NT2/D1 (cell line): ENCODE measurements around the gene HOXC6.

Experiments
- DNase-seq: peaks from one replicate; pipeline ENCODE4 v3.0.0-alpha.2; 2011; ENCODE audit warnings: low read depth, low spot score
- H3K27me3 ChIP-seq: 2 replicates; pipeline ENCODE4 v1.6.0; 2011; ENCODE audit warnings: mild to moderate bottlenecking; ENCODE audit not compliant: insufficient read length, insufficient read depth
- H3K36me3 ChIP-seq: 2 replicates; pipeline ENCODE4 v1.6.1; 2011; ENCODE audit warnings: mild to moderate bottlenecking, low read length, mixed read lengths; ENCODE audit not compliant: insufficient read depth, insufficient read length
- H3K4me1 ChIP-seq: 2 replicates; pipeline ENCODE4 v1.5.1; 2011; ENCODE audit not compliant: insufficient read depth, insufficient read length
- H3K4me3 ChIP-seq: 2 replicates; pipeline ENCODE4 v1.5.1; 2011; ENCODE audit warnings: low read depth; ENCODE audit not compliant: insufficient read length
- H3K9ac ChIP-seq: 2 replicates; pipeline ENCODE4 v1.6.0; 2011; ENCODE audit warnings: low read depth; ENCODE audit not compliant: insufficient read length
- H3K9me3 ChIP-seq: 2 replicates; pipeline ENCODE4 v1.5.1; 2011; ENCODE audit warnings: mild to moderate bottlenecking, low read length; ENCODE audit not compliant: insufficient read depth
- SUZ12 ChIP-seq: IDR thresholded peaks from 2 replicates; pipeline ENCODE4 v1.6.1; 2011; ENCODE audit not compliant: insufficient read length, insufficient read depth; ENCODE audit errors: extremely low read depth
- YY1 ChIP-seq: IDR thresholded peaks from 2 replicates; pipeline ENCODE4 v1.6.1; 2011; ENCODE audit not compliant: insufficient read length, insufficient read depth
- ZNF274 ChIP-seq: IDR thresholded peaks from 2 replicates; pipeline ENCODE4 v1.6.1; 2011; ENCODE audit warnings: mild to moderate bottlenecking, low read depth, low read length

HOXC6 gene

DNA sequence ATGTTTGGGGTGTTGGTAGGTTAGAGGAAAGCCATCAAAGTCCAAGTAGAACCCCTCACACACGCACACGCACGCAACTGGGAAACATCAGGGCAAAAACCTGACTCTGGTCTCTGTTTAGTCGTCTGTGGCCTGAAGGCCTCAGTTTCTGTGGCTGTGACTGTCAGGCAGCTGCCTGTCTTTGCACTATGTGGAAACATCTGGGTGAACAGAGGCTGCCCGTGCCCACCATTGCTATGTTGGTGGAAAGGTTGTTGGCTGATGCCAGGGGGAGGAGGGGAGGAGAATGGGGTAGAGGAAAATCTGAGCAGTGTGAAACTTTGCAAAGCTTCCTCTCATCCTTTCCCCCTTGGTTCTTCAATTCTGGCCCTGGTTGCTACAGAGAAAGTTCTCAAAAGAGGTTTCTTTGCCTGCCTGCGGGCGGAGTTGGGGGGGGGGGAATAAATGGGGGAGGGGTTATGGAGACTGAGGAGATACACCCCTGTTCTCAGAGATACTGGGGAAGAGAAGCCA lies 35.8 kb upstream of the HOXC6 start:
- Histone ChIP-seq H3K4me3 (no peak overlapping the region), H3K9me3 (no peaks in the 10 kb centered on the region), H3K27me3 (peaks cover 100% of the 10 kb centered on the region), H3K9ac (no peak overlapping the region), H3K36me3 (no peaks in the 10 kb centered on the region), H3K4me1 (peaks cover 16% of the 10 kb centered on the region)
- DNase-seq: no peak
- TF ChIP-seq YY1 (no peak), ZNF274 (no peak), SUZ12 (no peak)

GRCh38 chr12:53993162-53994008 lies 34.9 kb upstream of the HOXC6 start:
- Histone ChIP-seq H3K4me1 (peaks cover 21% of the 10 kb centered on the region), H3K9ac (no peak overlapping the region), H3K27me3 (peaks cover 100% of the 10 kb centered on the region), H3K9me3 (no peaks in the 10 kb centered on the region), H3K36me3 (no peaks in the 10 kb centered on the region), H3K4me3 (no peak overlapping the region)
- TF ChIP-seq ZNF274 (no peak), SUZ12 (no peak), YY1 (no peak)
- DNase-seq: no peak

GRCh38 chr12:53994009-53994263 lies 34.3 kb upstream of the HOXC6 start:
- no peaks in the 10 kb centered on the region for H3K36me3 ChIP-seq
- peaks cover 100% of the 10 kb centered on the region for H3K27me3 ChIP-seq
- H3K9me3 ChIP-seq: no peaks in the 10 kb centered on the region
- no peak overlapping the region for H3K4me3 ChIP-seq
- TF ChIP-seq SUZ12 (peak; percentile 84), YY1 (no peak)
- no peak overlapping the region for H3K9ac ChIP-seq
- H3K4me1 ChIP-seq: peaks cover 21% of the 10 kb centered on the region
- DNase-seq: no peak

GRCh38 chr12:53994264-53995001 lies 33.8 kb upstream of the HOXC6 start:
- no peak for DNase-seq
- H3K27me3 ChIP-seq: peaks cover 100% of the 10 kb centered on the region
- TF ChIP-seq SUZ12: peak; percentile 96
- no peak for TF ChIP-seq ZNF274
- TF ChIP-seq YY1: no peak
- peaks cover 21% of the 10 kb centered on the region for H3K4me1 ChIP-seq
- H3K36me3 ChIP-seq: no peaks in the 10 kb centered on the region
- no peak overlapping the region for H3K4me3 ChIP-seq
- peak overlapping the region; percentile 3 for H3K9ac ChIP-seq
- H3K9me3 ChIP-seq: no peaks in the 10 kb centered on the region

DNA sequence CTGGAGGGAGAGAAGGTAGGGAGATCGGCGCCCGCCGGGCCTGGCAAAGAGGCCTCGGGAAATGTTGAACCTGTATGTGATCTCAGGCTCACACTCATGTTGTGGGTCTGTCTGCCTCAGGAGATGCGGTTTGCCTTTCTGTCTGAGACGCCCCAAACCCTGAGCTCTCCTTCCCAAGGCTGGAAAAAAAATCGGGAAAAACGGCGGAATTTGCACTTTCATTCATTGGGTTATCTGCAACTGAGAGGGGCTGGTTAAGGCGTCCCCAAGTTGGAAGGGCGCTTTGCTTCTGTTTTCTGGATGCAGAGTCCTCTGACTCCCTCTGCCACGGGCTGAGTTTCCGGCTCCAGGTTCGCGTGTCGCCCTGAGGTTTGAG lies 33.2 kb upstream of the HOXC6 start:
- no peak for DNase-seq
- TF ChIP-seq SUZ12 (no peak), YY1 (no peak), ZNF274 (no peak)
- Histone ChIP-seq H3K4me1 (peaks cover 22% of the 10 kb centered on the region), H3K9ac (peak overlapping the region; percentile 3), H3K9me3 (no peaks in the 10 kb centered on the region), H3K27me3 (peaks cover 100% of the 10 kb centered on the region), H3K36me3 (no peaks in the 10 kb centered on the region), H3K4me3 (no peak overlapping the region)

- Histone ChIP-seq H3K9ac (peak overlapping the region; percentile 18), H3K9me3 (no peaks in the 10 kb centered on the region), H3K4me1 (peaks cover 26% of the 10 kb centered on the region), H3K36me3 (no peaks in the 10 kb centered on the region), H3K4me3 (peak overlapping the region; percentile 9), H3K27me3 (peaks cover 100% of the 10 kb centered on the region)
- no peak for DNase-seq
- no peak for TF ChIP-seq ZNF274
- no peak for TF ChIP-seq YY1
- TF ChIP-seq SUZ12: no peak
Measured at GRCh38 chr12:53995378-53996239, 32.6 kb upstream of the HOXC6 start.
